ENCODE data around the gene PPM1E. TPM values are rescaled to one million over a fixed set of nuclear protein-coding genes. Genes with fewer than 3 reads are reported as not detected.

The PPM1E gene
- total and polyA plus RNA-seq, 2 experiments from 2014 or later: 0.27 TPM; not detected in 1

GRCh38 chr17:58997756-58998553, 242.3 kb downstream of the PPM1E start:
- H3K36me3 ChIP-seq: peaks cover 11% of the 10 kb centered on the region
- TF ChIP-seq CTCF (IDR thresholded peaks at IDR 0.05; ENCODE audit: low read depth, low read length): no peak
- H3K4me3 ChIP-seq: no peak overlapping the region
- DNase-seq (ENCODE audit: low read depth in 1 of 2, low spot score in 1 of 2): no peak
- H3K27me3 ChIP-seq: no peaks in the 10 kb centered on the region
- H3K4me1 ChIP-seq (ENCODE audit: low read depth): no peaks in the 10 kb centered on the region
- H3K9me3 ChIP-seq (ENCODE audit: low read depth): no peaks in the 10 kb centered on the region
- H3K27ac ChIP-seq: peak overlapping the region; percentile 18

GRCh38 chr17:58998871-58999270, 243.2 kb downstream of the PPM1E start:
- no peak for TF ChIP-seq CTCF (IDR thresholded peaks at IDR 0.05; ENCODE audit: low read depth, low read length)
- no peaks in the 10 kb centered on the region for H3K9me3 ChIP-seq (ENCODE audit: low read depth)

GRCh38 chr17:58999500-58999899, 243.8 kb downstream of the PPM1E start:
- no peaks in the 10 kb centered on the region for H3K9me3 ChIP-seq (ENCODE audit: low read depth)
- peaks cover under 1% of the 10 kb centered on the region for H3K4me1 ChIP-seq (ENCODE audit: low read depth)
- no peak overlapping the region for H3K27ac ChIP-seq
- DNase-seq (ENCODE audit: low read depth in 1 of 2, low spot score in 1 of 2): no peak
- H3K4me3 ChIP-seq: no peak overlapping the region
- TF ChIP-seq CTCF (IDR thresholded peaks at IDR 0.05; ENCODE audit: low read depth, low read length): no peak
- H3K36me3 ChIP-seq: peaks cover 11% of the 10 kb centered on the region
- no peaks in the 10 kb centered on the region for H3K27me3 ChIP-seq

More at GRCh38 chr17:58998871-58999270, 243.2 kb downstream of the PPM1E start:
- Histone ChIP-seq H3K36me3 (peaks cover 11% of the 10 kb centered on the region), H3K27ac (no peak overlapping the region), H3K27me3 (no peaks in the 10 kb centered on the region), H3K4me1 (ENCODE audit: low read depth) (no peaks in the 10 kb centered on the region), H3K4me3 (no peak overlapping the region)
- DNase-seq (ENCODE audit: low read depth in 1 of 2, low spot score in 1 of 2): no peak

GRCh38 chr17:59000022-59000421, 244.4 kb downstream of the PPM1E start:
- TF ChIP-seq CTCF (IDR thresholded peaks at IDR 0.05; ENCODE audit: low read depth, low read length): no peak
- no peak for DNase-seq (ENCODE audit: low read depth in 1 of 2, low spot score in 1 of 2)
- no peaks in the 10 kb centered on the region for H3K9me3 ChIP-seq (ENCODE audit: low read depth)
- H3K4me3 ChIP-seq: no peak overlapping the region
- no peak overlapping the region for H3K27ac ChIP-seq
- H3K36me3 ChIP-seq: peaks cover 11% of the 10 kb centered on the region
- no peaks in the 10 kb centered on the region for H3K27me3 ChIP-seq
- peaks cover 4% of the 10 kb centered on the region for H3K4me1 ChIP-seq (ENCODE audit: low read depth)

- no peak overlapping the region for H3K27ac ChIP-seq
These were observed 245.6 kb downstream of the PPM1E start for GRCh38 chr17:59001158-59001814.

More at GRCh38 chr17:59001158-59001814, 245.6 kb downstream of the PPM1E start:
- Histone ChIP-seq H3K9me3 (ENCODE audit: low read depth) (no peaks in the 10 kb centered on the region), H3K27me3 (no peaks in the 10 kb centered on the region), H3K4me3 (no peak overlapping the region), H3K4me1 (ENCODE audit: low read depth) (peaks cover 7% of the 10 kb centered on the region), H3K36me3 (peaks cover 11% of the 10 kb centered on the region)
- TF ChIP-seq CTCF (IDR thresholded peaks at IDR 0.05; ENCODE audit: low read depth, low read length): no peak
- peak in 1 of 2 donors; percentile 67 for DNase-seq (ENCODE audit: low read depth in 1 of 2, low spot score in 1 of 2)

All from cardiac muscle cell (in vitro differentiated cells and primary cell).